GM12878 (cell line): ENCODE measurements around the gene THAP9. TPM values are rescaled to one million over a fixed set of nuclear protein-coding genes. Genes with fewer than 3 reads are reported as not detected.

Source experiments
- BRCA1 ChIP-seq: IDR thresholded peaks from 2 replicates; pipeline ENCODE4 v1.6.1; 2011; ENCODE audit warnings: low read depth, low read length, improper control_type of control experiment
- CREB1 ChIP-seq: IDR thresholded peaks from 2 replicates; pipeline ENCODE4 v1.6.1; 2012; ENCODE audit warnings: low read depth, mild to moderate bottlenecking, inconsistent platforms
- CREM ChIP-seq: IDR thresholded peaks from 2 replicates; pipeline ENCODE4 v1.6.1; 2014; ENCODE audit warnings: antibody characterized with exemption, low read depth
- CUX1 ChIP-seq: IDR thresholded peaks from 2 replicates; pipeline ENCODE4 v1.6.1; 2012; ENCODE audit warnings: improper control_type of control experiment, low read depth, low read length; ENCODE audit not compliant: insufficient replicate concordance
- EGR1 ChIP-seq, 2 experiments: IDR thresholded peaks; 1 replicate in 1 of 2; 2 replicates in 1 of 2; pipeline ENCODE4 v1.6.1; 2011 to 2012; ENCODE audit warnings: low read depth in 2 of 2, low read length in 2 of 2, borderline replicate concordance in 1 of 2, mild to moderate bottlenecking in 1 of 2, moderate library complexity in 1 of 2
- GABPA ChIP-seq: IDR thresholded peaks from 2 replicates; pipeline ENCODE4 v1.6.1; 2014; ENCODE audit warnings: antibody characterized with exemption, low read depth, mild to moderate bottlenecking, inconsistent platforms
- HDAC6 ChIP-seq: fragments of 200-600 bp; sonication (generic); IDR thresholded peaks from one replicate; pipeline ENCODE4 v1.8.0; 2017; ENCODE audit warnings: antibody characterized with exemption; ENCODE audit not compliant: unreplicated experiment
- LARP7 ChIP-seq: fragments of 450-650 bp; IDR thresholded peaks from 2 replicates; pipeline ENCODE4 v1.6.1; 2017; ENCODE audit warnings: mild to moderate bottlenecking
- MEF2A ChIP-seq: IDR thresholded peaks from 2 replicates; pipeline ENCODE4 v1.6.1; 2011; ENCODE audit warnings: low read depth, mild to moderate bottlenecking, low read length, moderate library complexity; ENCODE audit not compliant: insufficient read depth
- NRF1 ChIP-seq: conservative IDR thresholded peaks from 2 replicates; pipeline ENCODE4 v1.6.1; 2011; ENCODE audit warnings: mild to moderate bottlenecking, low read depth, low read length, improper control_type of control experiment
- POLR2AphosphoS2 ChIP-seq: IDR thresholded peaks from 2 replicates; pipeline ENCODE4 v1.6.1; 2011; ENCODE audit warnings: low read depth, mild to moderate bottlenecking, low read length, improper control_type of control experiment, moderate library complexity
- POLR2AphosphoS5 ChIP-seq: IDR thresholded peaks from 2 replicates; pipeline ENCODE4 v1.6.1; 2011; ENCODE audit warnings: mild to moderate bottlenecking, low read length, inconsistent platforms
- SMC3 ChIP-seq: IDR thresholded peaks from 2 replicates; pipeline ENCODE4 v1.6.1; 2011; ENCODE audit warnings: low read length, improper control_type of control experiment, borderline replicate concordance
- TAF1 ChIP-seq: IDR thresholded peaks from 2 replicates; pipeline ENCODE4 v1.6.1; 2011; ENCODE audit warnings: mild to moderate bottlenecking, low read depth, low read length, borderline replicate concordance
- ZBTB40 ChIP-seq: fragments of 450-650 bp; IDR thresholded peaks from 2 replicates; pipeline ENCODE4 v1.6.1; 2016; ENCODE audit warnings: mild to moderate bottlenecking, moderate library complexity, borderline replicate concordance
- ZNF687 ChIP-seq: fragments of 450-650 bp; IDR thresholded peaks from 2 replicates; pipeline ENCODE4 v1.6.1; 2017; ENCODE audit warnings: mild to moderate bottlenecking, moderate library complexity
- polyA plus RNA-seq, 11 experiments: library from polyadenylated mRNA; depleted of rRNA in 4 of 11; unstranded in 6 of 11; stranded (reverse) in 5 of 11; fragments of >200 nt; fragmentation: Nextera tagmentation in 4 of 11; fragmentation: Illumina TruSeq in 1 of 11; extraction: Ambion mirVana in 4 of 11; extraction: Trizol in 1 of 11; gene quantifications; 1 replicate in 1 of 11; 2 replicates in 10 of 11; pipeline versions ENCODE4 v1.2.1 to v1.2.3, GENCODE V29; 2011 to 2016; ENCODE audit warnings: inconsistent platforms in 2 of 11, missing spikeins in 2 of 11, low read depth in 1 of 11
- total RNA-seq, 4 experiments: library from RNA; depleted of rRNA in 3 of 4; stranded (reverse); fragments of >200 nt in 3 of 4; fragmentation: Illumina TruSeq in 1 of 4; extraction: Trizol in 1 of 4; gene quantifications; 2 replicates each; pipeline versions ENCODE4 v1.2.1 to v1.2.3, GENCODE V29; 2013 to 2021

THAP9 gene
- total and polyA plus RNA-seq, 10 of the 15 experiments (the other 5 are each of a cell fraction or from before 2014, with no cell fraction given), result 2.1 to 4.9 (median 3.3) TPM

- TF ChIP-seq ZNF687, result no peak
- peak; percentile 79 for TF ChIP-seq CREB1
- peak; percentile 90 for TF ChIP-seq MEF2A
- TF ChIP-seq SMC3, result no peak
- TF ChIP-seq LARP7, result no peak
- peak; percentile 64 for TF ChIP-seq CUX1
- TF ChIP-seq ZBTB40, result no peak; the same call in 1 of the 2 replicates
- TF ChIP-seq HDAC6, result no peak
- peak; percentile 69 for TF ChIP-seq GABPA
- no peak for TF ChIP-seq POLR2AphosphoS5
- TF ChIP-seq CREM, result peak; percentile 88
- TF ChIP-seq BRCA1, result no peak
- TF ChIP-seq EGR1 (IDR thresholded peaks at IDR 0.05; ENCODE audit: borderline replicate concordance in 1 of 2, low read depth in 2 of 2, low read length in 2 of 2), result no peak
- no peak for TF ChIP-seq NRF1
- TF ChIP-seq TAF1, result no peak
- TF ChIP-seq POLR2AphosphoS2, result no peak
Observed at GRCh38 chr4:82905205-82905604, 4.7 kb downstream of the THAP9 start (continued).
